ENCODE measurements around the gene MTG2. TPM values are rescaled to one million over a fixed set of nuclear protein-coding genes. Genes with fewer than 3 reads are reported as not detected.

The MTG2 gene
- total RNA-seq, 3 donors from 2014 or later = 16.3 to 32.1 (median 25.6) TPM

GRCh38 chr20:62135573-62136266, 47.1 kb upstream of the MTG2 start:
- intact Hi-C loops (cut with DNase I; ENCODE audit: low total_unique reads) = no loop called here
- H3K27me3 ChIP-seq = no peaks in the 10 kb centered on the region
- no peak overlapping the region for H3K4me3 ChIP-seq
- H3K4me1 ChIP-seq = no peaks in the 10 kb centered on the region
- no peaks in the 10 kb centered on the region for H3K9me3 ChIP-seq
- peak overlapping the region in 1 of 2 donors; percentile 25 for H3K27ac ChIP-seq
- TF ChIP-seq POLR2AphosphoS5 (IDR thresholded peaks at IDR 0.05) (no peak), CTCF (IDR thresholded peaks at IDR 0.05) (no peak), POLR2A (IDR thresholded peaks at IDR 0.05) (no peak)
- no peak for DNase-seq (ENCODE audit: low spot score in 2 of 2)
- H3K36me3 ChIP-seq = peaks cover 22% of the 10 kb centered on the region

GRCh38 chr20:62136283-62137091, 46.3 kb upstream of the MTG2 start:
- peak; percentile 63 to 70 for DNase-seq (ENCODE audit: low spot score in 2 of 2)
- Histone ChIP-seq H3K27me3 (no peaks in the 10 kb centered on the region), H3K4me1 (peaks cover 0 to 6% of the 10 kb centered on the region in 2 donors), H3K9me3 (no peaks in the 10 kb centered on the region), H3K4me3 (no peak overlapping the region), H3K27ac (no peak overlapping the region), H3K36me3 (peaks cover 15% of the 10 kb centered on the region)
- intact Hi-C loops (cut with DNase I; ENCODE audit: low total_unique reads) = no loop called here
- TF ChIP-seq POLR2A (IDR thresholded peaks at IDR 0.05) (no peak), POLR2AphosphoS5 (IDR thresholded peaks at IDR 0.05) (peak in 1 of 3 donors; percentile 28), CTCF (IDR thresholded peaks at IDR 0.05) (peak in 2 of 3 donors; percentile 62 to 66)

- Histone ChIP-seq H3K27ac (peak overlapping the region in 1 of 2 donors; percentile 1), H3K36me3 (peaks cover 13% of the 10 kb centered on the region), H3K4me3 (no peak overlapping the region), H3K9me3 (no peaks in the 10 kb centered on the region), H3K27me3 (no peaks in the 10 kb centered on the region), H3K4me1 (peaks cover 0 to 11% of the 10 kb centered on the region in 2 donors)
- TF ChIP-seq POLR2A (IDR thresholded peaks at IDR 0.05) (no peak), CTCF (IDR thresholded peaks at IDR 0.05) (no peak), POLR2AphosphoS5 (IDR thresholded peaks at IDR 0.05) (no peak)
- no peak for DNase-seq (ENCODE audit: low spot score in 2 of 2)
- intact Hi-C loops (cut with DNase I; ENCODE audit: low total_unique reads) = no loop called here
Measured at GRCh38 chr20:62137092-62137384, 45.8 kb upstream of the MTG2 start.

GRCh38 chr20:62137478-62138203, 45.2 kb upstream of the MTG2 start:
- intact Hi-C loops (cut with DNase I; ENCODE audit: low total_unique reads) = no loop called here
- H3K27ac ChIP-seq = peak overlapping the region in 1 of 2 donors; percentile 1
- H3K4me1 ChIP-seq = peaks cover 0 to 12% of the 10 kb centered on the region in 2 donors

More at GRCh38 chr20:62137478-62138203, 45.2 kb upstream of the MTG2 start:
- TF ChIP-seq CTCF (IDR thresholded peaks at IDR 0.05) (no peak), POLR2AphosphoS5 (IDR thresholded peaks at IDR 0.05) (no peak), POLR2A (IDR thresholded peaks at IDR 0.05) (no peak)
- H3K27me3 ChIP-seq = no peaks in the 10 kb centered on the region
- H3K36me3 ChIP-seq = peaks cover 13% of the 10 kb centered on the region
- H3K4me3 ChIP-seq = no peak overlapping the region
- no peaks in the 10 kb centered on the region for H3K9me3 ChIP-seq
- DNase-seq (ENCODE audit: low spot score in 2 of 2) = no peak
